GM19452 (cell line): ENCODE measurements around the gene LHCGR.

Experiments
- ATAC-seq: cut with Tn5 transposase; IDR thresholded peaks from one replicate; pipeline ENCODE4 v1.9.1; 2021; ENCODE audit not compliant: unreplicated experiment

The LHCGR gene

GRCh38 chr2:48755473-48755872, at the start of gene LHCGR:
Gene LHCGR (minus strand): TSS chr2:48755724. CDS start chr2:48755671, 53 bp downstream.
- no peak for ATAC-seq

GRCh38 chr2:48799601-48800000, 44.1 kb upstream of the LHCGR start:
- no peak for ATAC-seq

GRCh38 chr2:48795065-48795464, 39.5 kb upstream of the LHCGR start:
- ATAC-seq = no peak

- ATAC-seq = no peak
Observed at GRCh38 chr2:48793671-48794070, 38.1 kb upstream of the LHCGR start.

GRCh38 chr2:48792030-48792429, 36.5 kb upstream of the LHCGR start:
- no peak for ATAC-seq

- ATAC-seq = no peak
Observed at GRCh38 chr2:48790407-48791170, 35.1 kb upstream of the LHCGR start.

- no peak for ATAC-seq
Observed at GRCh38 chr2:48787580-48787979, 32.1 kb upstream of the LHCGR start.

GRCh38 chr2:48781366-48781765, 25.8 kb upstream of the LHCGR start:
- ATAC-seq = no peak

- ATAC-seq = no peak
Observed at GRCh38 chr2:48779019-48779716, 23.6 kb upstream of the LHCGR start.

- no peak for ATAC-seq
Observed at GRCh38 chr2:48774251-48774650, 18.7 kb upstream of the LHCGR start.

- ATAC-seq = no peak
Observed at GRCh38 chr2:48771241-48772014, 15.9 kb upstream of the LHCGR start.

GRCh38 chr2:48770181-48770580, 14.7 kb upstream of the LHCGR start:
- no peak for ATAC-seq

- no peak for ATAC-seq
Observed at GRCh38 chr2:48768669-48769068, 13.1 kb upstream of the LHCGR start.

- ATAC-seq = no peak
Observed at GRCh38 chr2:48767330-48767729, 11.8 kb upstream of the LHCGR start.

- ATAC-seq = no peak
Observed at GRCh38 chr2:48760826-48761225, 5.3 kb upstream of the LHCGR start.

- no peak for ATAC-seq
Observed at GRCh38 chr2:48759682-48760081, 4.2 kb upstream of the LHCGR start.

- peak; percentile 49 for ATAC-seq
Observed at GRCh38 chr2:48756289-48756688, 765 bp upstream of the LHCGR start.

GRCh38 chr2:48754874-48755273, 650 bp downstream of the LHCGR start:
- no peak for ATAC-seq

- peak; percentile 35 for ATAC-seq
Observed at GRCh38 chr2:48753228-48753627, 2.3 kb downstream of the LHCGR start.

GRCh38 chr2:48750128-48750739, 5.3 kb downstream of the LHCGR start:
- peak; percentile 60 for ATAC-seq
